ENCODE data around the gene AGRP.

AGRP gene

DNA sequence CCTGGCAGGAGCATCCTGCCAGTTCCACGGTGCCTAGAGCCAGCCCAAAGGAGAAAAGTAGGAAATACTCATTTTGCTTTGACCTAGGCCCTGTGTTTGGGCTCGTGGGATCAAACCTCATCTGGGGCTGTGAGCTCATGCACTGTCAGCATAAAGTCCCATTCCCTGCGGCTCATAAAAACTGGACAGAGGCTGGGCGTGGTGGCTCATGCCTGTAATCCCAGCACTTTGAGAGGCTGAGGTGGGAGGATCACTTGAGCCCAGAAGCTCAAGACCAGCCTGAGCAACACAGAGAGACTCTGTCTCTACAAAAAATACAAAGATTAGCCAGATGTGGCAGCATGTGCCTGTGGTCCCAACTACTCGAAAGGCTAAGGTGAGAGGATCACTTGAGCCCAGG lies 20.3 kb downstream of the AGRP start:
- DNase-seq: no peak

DNA sequence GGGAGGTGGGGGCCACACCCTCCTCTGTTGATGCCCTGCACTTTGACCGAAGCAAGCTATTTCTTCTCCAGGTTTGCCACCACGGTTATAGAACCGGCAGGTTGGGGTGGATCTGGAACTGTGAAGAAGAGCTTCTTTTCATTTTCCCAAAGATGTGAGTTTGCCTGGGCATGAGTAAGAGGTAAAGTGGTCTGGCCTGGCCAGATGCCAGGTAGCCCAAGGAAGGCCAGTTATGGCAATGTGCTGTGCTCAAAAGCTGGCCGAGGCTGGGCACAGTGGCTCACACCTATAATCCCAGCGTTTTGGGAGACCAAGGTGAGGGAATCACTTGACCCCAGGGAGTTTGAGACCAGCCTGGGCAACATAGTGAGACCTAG lies 21.1 kb downstream of the AGRP start:
- no peak for DNase-seq

DNA sequence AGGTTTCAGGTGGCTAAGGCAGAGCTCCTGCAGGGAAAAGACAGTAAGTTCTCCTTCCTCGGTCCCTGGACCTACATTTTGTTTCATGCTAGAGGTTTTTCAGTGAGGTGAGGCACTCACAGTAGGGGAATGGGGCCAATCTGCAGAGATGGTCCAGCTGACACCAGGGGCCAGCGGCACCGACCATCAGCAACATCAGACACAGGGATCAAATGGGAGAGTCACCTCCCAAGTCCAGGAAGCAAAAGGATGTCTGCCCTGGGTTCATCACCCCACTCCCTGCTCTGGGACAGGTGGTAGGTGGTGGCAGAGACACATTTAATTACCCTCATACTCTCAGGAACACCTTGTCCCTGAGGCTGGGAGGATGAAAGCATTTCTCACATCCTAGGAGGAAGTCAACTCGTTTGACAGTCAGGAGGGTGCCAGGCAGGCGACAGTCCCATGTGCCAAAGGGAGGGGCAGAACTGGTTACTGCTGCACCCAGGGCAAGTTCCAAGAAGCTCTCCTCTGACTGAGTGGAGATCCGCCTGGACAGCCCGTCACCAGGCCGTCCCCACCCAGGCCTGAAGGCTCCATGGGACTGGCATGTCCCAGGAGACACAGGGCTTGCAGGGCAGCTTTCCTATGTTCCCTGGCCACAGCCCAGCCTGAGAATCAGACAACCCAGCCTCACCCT lies 21.6 kb downstream of the AGRP start:
- no peak for DNase-seq

DNA sequence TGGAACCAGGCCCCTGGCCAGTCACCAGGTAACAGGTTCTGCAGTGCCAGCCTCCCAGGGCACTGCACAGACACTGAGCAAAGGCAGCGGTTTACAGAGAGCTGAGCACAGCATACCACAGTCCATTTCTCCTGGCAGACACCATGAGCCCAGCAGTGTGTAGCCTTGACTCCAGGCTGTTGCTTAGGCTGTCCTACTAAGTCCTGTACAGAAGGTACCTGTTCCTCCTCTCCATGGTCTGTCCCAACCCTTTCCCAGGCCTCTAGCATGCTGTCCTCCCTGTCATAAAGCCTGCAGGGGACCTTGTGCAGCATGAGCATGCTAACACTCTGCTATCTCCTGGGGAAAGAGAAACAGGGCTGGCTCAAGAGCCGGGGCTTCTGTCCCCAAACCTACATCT lies 22.4 kb downstream of the AGRP start:
- DNase-seq: no peak

DNA sequence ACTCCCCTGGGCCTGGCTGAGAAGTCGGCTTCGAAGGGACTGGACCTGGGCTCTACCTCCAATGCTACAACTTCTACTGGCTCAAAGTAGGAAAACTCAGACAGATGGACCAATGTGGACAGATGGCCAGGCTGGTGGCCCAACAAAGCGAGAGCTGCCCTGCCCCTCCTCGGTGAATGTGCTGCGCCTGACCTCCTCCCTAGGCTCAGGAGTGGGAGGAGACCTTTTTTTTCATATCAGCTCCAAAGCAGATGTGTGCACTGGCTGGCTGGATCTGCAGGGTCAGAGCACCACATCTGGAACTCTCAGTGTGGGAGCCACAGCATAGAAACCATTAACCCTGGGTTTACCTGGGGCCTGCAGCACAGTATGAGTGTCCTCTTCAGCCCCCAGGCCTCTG lies 23.2 kb downstream of the AGRP start:
- no peak for DNase-seq

DNA sequence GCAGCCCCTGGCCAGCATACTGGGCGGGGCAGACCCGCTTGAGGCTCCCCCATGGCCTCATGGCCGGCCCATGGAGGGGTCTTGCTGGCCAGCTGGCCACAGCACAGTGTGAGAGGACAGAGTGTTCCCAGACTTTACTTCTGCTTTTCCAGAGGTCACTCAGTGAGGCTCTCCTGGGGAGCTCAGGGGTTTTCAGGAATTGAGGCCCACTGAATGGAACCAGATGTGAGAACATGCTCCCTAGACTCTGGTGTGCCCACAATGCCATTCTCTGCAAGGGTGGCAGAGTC lies 23.5 kb downstream of the AGRP start:
- no peak for DNase-seq

DNA sequence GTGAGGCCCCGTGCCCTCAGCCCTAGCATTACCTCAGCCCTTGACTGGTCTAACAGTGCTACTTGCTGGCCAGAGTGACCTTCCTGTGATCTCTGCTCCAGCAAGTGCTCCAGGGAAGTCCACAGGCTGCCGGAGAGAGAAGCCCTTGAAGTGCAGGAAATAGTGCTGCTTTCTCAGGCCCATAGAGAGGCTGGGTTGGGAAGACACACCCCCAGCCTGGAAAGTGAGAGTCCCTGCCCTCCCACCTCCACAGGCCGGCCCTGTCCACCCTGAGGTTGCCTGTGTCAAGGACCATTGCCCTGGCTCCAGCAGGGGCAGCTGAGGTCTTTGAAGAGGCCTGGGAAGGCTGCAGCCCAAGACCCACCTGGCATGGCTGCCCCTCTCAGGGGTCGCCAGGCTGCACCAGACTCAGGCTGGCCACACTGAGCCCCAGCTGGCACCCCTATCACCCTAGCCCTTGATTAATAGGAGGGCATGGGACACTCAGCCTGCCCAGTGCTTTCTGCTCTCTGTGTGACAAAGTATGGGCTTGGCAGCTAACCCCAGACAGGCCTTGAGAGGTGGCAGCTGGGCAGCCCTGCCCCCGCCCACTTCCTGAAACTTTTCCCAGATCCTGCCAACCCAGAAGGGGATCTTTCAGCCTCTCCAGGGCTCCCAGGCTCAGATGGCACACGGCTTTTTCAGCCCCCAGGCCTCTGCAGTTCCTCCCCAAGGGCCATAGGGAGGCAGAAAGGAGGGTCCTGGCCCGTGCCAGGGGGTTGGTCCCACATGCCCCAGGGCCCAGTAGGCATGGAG lies 24.1 kb downstream of the AGRP start:
- DNase-seq: no peak

DNA sequence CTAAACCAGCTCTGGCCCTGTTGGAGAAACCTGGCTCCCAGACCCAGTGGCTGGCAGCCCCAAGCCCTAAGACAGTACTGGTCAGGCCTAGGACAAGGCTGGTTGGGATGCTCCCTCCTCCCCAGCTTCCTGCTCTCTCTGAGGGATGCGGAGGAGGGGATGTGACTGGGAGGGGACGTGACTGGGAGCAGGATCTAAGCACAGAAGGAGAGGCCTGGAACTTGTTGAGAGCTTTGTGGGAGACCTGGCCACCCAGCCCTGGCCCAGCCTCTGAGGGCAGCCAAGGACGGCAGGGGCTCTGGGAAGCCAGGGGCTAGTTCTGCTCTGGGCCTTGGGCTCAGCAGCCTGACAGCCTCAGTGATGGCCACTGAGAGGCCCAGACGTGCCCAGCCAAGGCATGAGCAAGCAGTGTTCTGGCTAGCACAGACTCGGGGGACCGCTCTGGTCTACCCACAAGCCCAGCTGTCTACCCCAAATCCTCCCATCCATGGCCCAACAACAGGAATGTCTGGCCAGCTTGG lies 25.2 kb downstream of the AGRP start:
- no peak for DNase-seq

DNA sequence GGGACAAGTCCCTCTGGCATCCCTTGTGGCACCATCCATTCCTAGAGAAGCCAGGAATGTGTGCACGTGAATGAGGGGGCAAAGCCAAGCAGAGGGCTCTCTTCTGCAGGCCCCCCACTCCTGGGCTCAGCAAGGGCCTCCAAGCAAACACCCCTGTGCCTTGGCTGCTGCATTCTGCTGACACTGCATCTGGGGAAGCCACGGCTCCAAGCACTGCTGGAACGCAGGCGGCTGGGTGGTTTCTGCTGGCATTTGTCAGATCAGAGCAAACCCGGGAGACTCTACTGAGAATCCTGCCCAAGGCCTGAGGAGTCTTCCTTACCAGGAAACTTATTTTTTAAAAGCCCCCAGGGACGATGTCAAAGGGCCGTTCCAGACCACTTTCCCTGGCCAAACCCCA lies 25.7 kb downstream of the AGRP start:
- DNase-seq: no peak

DNA sequence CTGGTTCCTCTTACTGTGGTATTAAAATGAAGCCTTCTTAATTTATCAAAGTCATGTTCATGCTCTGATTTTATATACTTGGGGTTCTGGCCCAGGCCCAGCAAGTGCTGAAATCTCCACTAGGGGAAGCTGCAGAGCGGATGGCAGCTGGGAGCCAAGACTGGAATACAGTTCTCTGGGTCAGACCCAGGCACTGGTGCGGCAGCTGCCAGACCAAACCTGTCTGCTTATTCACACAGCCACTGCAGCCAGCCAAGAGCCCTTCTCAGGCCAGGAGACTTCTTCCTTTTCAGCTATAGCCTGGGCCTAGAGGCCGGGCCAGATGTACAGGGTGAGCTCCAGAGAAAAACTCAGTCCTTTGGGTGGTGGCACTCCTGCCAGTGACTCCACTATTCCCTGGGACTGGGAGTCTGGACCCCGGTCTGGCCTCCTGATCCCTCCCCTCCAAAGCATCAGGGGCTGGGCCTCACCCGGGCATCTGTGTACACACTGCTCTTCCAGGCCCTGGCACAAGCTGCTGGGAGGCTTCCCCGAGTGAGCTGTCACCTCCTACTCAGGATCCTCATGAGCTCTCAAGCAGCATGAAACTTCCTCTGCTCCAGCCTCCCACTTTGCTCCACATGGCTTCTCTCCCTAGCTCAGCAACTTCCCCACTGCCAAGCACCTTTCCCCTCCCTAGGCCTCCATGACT lies 26.8 kb downstream of the AGRP start:
- DNase-seq: no peak

DNA sequence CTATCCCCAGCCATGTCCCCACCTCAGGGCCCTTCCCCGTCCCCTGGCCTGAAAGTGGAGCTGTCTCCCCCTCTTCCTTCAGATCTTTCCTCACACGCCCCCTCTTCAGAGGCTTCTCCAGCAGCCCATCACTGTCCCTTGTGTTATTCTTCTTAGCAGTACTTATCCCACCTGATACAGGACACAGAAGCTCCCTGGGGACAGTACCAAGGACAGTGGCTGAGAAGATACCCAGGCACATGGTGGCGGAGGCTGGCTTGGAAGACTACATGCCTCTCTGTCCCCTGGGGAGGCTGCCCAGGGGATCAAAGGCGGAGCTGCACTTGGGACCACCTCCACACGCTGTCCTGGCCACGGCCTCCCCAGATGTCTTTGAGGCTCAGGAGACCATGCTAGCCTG lies 28.5 kb downstream of the AGRP start:
- DNase-seq: no peak

DNA sequence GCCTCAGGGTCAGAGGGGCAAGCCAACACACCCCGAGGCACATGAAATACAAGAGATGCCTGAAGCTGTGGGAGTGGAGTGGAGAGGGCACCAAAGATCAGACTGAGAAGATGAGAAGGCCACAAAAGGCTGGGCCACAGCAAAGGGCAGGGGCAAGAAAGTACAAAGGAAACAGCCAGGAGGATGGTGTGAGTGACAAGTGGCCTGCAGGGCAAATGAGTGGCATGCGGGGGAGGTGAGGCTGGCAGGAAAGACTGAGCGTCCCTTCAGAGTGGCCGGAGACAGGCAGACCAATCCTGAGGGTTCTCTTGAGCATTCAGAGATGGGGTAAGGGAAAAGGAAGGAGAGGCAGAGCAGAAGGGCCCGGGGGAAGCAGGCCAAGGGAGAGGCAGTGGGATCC lies 29.2 kb downstream of the AGRP start:
- DNase-seq: no peak

DNA sequence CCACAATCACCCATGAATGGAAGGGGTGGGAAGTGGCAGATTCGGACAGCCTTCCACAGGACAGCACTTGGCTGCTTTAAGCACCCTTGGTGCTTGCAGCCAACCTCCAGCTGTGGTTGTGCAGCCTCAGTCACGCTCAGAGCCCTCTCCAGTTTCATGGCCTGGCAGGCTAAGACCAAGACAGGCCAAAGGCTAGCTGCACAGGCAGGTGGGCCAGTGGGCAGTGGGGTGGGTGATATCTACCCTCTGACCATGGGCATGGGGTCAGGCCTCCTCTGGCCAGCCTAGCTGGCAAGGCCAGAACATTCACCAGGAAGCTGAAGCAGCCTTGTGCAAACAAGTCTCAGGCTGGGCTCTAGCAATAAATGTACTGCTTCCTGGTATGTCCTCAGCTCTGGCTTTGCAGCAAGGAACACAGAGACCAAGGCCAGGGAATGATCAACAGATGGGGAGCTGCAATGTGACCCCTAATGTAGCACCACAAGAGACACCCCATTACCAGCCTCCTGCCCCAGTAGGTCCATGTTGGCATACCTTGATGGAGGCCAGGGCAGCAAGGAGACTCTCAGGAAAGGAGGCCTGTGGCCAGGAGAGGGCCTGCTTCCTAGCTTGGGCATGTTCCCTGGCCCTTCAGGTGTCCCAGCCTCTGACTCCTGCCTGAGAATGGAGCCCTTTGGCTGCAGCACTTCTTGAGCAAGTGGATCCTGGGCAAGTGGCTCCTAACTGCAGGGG lies 31.5 kb downstream of the AGRP start:
- DNase-seq: no peak

DNA sequence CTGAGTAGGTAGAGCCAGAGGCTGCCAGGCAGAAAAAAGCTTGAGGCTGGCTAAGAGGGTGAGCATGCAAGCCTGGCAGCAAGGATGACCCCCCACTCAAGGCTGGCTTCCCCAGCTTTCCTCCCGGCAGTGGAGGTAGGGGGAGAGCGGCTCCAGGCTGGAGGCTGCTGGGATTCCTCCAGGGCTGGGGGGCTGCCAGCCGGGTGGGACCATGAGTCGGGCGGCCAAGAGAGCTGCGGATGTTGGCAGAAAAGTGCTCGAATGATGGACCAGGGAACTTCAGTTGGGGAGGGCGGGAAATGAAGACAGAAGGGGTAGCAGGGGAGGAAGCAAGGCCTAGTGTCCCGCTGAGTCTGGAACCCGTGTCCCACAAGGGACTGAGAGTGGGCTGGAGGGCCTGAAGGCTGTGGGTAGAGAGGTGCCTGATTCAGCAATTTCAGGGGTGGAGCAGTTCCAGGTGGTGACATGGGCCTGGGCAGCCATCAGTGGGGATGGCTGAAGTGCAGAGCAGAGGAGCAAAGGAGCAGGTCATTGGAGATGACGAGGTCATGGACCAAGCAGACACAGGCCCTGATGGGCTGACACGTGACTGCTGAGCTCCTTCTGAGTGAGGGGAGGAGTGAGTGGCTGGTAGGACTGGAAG lies 32.2 kb downstream of the AGRP start:
- DNase-seq: no peak

DNA sequence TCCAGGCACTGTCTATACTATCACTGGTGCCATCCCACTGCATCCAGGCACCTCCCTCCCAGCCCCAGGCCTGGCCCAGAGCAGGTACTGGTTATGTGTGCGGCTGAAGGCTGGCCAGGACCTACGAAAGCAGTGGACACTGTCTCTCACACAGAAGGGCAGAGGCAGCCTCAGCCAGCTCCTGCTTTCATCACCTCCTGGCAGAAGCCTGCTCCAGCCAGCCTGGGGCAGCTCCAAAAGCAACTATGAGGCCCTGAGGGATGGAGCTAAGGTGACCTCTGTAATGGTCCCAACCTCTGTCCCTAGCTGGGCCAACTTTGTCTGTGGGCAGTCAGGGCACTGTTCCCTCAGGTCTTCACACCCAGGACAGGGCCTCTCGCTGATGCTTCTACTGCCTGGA lies 33.6 kb downstream of the AGRP start:
- no peak for DNase-seq

DNA sequence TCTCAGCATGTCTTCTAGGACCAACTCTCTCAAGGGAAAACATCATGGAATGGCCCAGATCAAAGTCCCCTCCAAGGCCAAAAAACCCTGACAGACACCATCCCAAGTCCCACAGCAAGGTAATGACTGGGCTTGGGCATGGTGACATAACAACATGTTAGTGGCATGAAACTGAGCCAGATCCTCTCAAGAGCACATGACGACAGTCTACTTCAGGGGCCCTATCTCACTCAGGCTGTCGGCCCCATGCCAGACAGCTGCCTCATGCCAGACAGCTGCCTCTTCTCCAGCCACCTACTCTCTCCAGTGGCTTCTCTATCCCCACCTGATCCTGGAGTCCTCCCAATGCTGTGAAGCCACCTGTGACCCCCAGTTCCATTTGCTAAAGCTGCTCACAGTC lies 34.0 kb downstream of the AGRP start:
- peak; percentile 82 for DNase-seq

DNA sequence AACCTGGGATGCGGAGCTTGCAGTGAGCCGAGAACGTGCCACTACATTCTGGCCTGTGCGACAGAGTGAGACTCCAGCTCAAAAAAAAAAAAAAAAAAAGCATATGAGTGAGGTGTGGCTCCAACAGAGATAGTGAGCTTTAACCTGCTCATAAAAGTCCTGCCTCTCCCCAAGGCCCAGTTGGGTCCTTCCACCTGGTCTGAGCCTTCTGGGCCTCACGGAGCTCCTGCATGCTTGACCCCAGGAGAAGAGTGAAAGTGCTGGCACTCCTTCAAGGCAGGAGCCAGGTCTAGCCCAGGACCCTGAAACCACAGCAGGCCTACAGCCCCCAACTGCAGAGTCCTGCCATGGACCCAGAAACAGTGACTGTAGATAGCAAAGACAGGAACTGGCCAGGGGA lies 34.8 kb downstream of the AGRP start:
- DNase-seq: no peak

DNA sequence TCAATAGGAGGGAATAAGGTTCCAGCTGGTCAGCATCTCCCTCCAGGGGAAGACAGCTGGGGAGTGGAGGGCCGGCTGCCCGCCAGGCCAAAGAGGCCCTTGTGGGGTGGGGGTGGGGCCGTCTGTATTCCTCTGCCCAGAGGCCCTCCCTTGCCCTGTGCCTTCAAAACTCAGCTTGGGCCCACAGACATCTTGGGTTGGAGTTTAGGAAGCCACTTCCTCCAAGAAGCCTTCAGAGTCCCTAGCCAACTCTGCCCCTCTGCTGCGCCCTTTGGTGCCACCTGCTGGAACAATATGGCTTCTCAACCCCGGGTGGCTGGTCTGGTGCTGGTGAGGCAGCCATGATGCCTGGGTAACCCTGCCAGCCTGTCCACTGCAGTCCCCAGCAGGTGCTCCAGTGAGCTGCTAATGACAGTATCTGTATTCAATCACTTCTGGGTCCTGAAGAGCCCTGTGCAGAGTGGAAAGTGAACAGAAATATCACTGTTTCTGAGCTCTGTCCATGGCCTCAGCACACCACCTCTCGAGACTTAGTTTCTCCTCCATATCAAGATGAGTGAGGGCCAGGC lies 35.8 kb downstream of the AGRP start:
- peak; percentile 37 for DNase-seq

DNA sequence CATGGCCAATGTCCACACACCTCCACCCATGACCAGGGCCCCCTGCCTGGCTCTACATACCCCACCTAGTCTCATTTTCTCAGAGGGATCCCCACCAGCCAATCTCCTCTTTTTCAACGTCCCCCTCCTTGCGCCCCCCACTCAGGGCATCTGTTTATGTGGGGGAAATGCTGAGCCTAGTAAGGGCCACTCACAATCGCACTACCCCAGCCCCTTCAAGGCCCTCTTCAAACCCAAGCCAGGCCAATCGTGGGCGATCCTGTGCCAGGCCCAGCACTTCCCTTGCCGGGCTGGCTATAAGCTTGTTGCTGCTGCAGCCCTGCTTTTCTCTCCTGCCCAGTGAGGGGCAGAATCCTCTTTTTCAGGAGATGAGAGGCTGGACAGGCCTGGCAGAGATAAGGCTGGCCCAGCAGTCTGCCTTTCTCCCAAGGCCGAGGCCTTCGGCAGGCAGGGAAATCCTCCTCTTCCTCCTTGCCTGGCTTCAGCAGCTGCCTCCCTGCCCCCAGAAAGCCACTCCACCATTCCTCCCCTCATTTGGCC lies 36.3 kb downstream of the AGRP start:
- DNase-seq: no peak

DNA sequence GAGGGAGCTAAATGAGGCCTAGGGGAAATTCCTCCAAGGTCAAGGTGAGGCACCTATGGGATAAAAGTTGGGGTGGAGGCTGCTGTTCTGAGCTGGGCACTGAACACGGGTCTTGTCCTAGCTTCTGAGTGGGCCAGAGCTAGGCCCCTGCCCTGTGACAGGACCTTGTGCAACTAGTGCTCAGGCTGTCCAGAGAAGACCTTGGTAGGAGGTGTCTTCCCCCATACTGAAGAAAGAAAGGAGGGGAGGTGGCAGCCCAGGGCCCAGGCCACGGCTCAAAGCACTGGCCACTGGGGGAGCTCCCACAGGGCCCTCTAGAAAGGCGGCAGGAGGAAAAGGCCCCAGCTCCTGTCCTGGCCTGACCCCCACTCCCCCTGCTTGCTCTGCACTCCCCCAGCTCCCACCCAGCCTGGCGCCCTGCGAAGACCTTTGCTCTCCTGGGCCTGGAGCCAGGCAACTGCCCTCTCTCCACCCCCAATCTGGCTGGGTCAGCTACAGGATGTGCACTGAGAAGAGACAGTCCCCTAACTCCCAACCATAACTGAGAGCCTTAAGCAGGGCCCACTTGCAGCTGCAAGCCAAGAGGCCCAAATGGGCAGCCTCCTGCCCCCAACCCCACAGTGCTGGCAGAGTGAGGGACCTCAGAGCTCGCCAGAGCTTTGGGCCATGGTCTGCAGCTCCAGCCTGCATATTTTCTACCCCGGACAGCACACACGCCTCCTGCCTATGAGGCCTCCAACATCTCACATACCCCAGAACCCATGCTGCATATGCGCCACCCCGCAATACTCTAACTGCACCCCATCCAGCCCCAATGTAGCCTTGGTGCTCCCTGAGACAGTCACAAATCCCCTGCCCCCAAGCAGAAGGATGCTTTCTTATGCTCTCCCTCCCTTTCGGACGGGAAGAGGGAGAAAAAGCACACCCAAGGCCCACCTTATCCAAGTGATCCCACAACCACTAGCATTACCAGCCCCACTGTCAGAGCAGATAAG lies 37.1 kb downstream of the AGRP start:
- DNase-seq: no peak

DNA sequence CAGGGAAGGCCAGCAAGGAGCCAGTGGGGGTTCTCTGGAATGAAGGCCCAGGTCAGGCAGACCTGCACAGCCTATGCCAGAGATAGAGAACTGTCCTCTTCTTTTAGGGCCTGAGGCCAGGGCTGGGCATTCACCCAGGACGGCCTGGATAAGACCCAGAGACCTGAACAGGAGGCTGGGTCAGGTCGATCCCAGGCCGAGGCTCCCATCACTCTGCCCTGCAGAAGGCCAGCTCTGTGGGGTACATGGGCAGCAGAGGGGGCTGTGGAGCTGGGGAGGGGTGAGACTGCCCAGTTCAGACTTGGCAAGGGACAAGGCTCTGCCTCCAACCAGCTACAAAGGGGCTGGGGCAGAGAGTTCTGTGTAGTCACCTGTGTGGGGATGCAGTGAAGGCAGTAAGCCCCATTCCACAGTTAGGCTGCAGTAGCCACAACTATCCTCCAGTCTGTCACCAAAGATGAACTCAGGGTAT lies 37.9 kb downstream of the AGRP start:
- no peak for DNase-seq

All from NCI-H1092 treated with DMSO at 0.1 percent for 48 hours (cell line).